Prostate gland (tissue), 2 donors: ENCODE results near the gene ITGAL.

Experiments
- CTCF ChIP-seq, 4 experiments: fragments of 200-600 bp in 2 of 4; fragments of 450-650 bp in 2 of 4; sonication (generic) in 2 of 4; IDR thresholded peaks; 1 replicate in 3 of 4; 2 replicates in 1 of 4; pipeline ENCODE4 v1.5.1; 2016 to 2019; ENCODE audit warnings: antibody characterized with exemption in 4 of 4, mild to moderate bottlenecking in 2 of 4, moderate library complexity in 2 of 4
- POLR2A ChIP-seq: fragments of 450-650 bp; IDR thresholded peaks from one replicate; pipeline ENCODE4 v1.6.1; 2016; ENCODE audit warnings: antibody characterized with exemption, mild to moderate bottlenecking
- POLR2AphosphoS5 ChIP-seq: sonication (generic); formaldehyde crosslinking; IDR thresholded peaks from one replicate; pipeline ENCODE4 v1.6.1; 2017; ENCODE audit warnings: antibody characterized with exemption

GRCh38 chr16:30481381-30481780, 8.8 kb downstream of the ITGAL start:
- TF ChIP-seq CTCF (IDR thresholded peaks at IDR 0.05) (no peak), POLR2A (no peak), POLR2AphosphoS5 (no peak)
